NCI-H1436 treated with DMSO at 0.1 percent for 48 hours (cell line): ENCODE results near the gene RASA3.
"Not testable (repeated sequence)": the region's sequence is repeated elsewhere in the genome, so short reads cannot be mapped to it uniquely, and the experiment has no call there.

Experiments used
- DNase-seq: peaks from one replicate; lab custom pipeline; 2025; lab: John Stamatoyannopoulos, UW

The RASA3 gene

DNA sequence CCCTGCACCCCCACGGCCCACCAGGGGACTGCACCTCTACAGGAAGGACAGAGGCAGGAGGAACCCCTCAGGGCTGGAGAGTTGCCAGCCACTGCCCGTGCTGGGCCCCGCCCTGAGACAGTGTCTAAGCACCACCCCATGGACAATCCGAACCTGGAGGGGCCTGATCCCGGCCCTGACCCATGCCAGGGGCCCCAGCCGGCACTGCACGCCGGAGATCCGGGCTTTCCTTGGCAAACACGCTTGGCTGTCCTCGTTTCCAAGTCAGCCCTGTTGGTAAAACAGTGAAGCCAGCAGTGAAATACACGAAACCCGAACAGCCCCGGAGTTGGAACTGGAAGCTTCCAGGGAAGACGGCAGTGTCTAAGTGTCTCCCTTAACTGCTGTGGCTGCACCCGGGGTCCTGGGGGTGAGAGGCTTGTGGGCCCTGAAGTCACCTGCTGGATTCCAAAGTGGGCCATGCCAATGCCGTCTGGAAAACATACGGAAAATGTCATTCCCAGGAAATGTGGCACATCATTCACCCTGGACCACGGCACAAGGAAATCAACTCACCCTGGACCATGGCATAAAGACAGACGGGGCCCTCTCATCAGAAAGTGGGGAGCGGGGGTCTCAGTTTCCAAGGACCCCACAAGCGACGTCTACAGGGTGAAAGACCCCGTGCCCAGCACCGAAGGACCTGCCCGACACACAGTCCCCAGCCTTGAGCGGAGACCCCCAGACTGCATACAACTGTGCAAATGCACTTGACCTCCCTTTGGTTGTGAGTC, 30.9 kb downstream of the RASA3 start:
- DNase-seq: no peak

DNA sequence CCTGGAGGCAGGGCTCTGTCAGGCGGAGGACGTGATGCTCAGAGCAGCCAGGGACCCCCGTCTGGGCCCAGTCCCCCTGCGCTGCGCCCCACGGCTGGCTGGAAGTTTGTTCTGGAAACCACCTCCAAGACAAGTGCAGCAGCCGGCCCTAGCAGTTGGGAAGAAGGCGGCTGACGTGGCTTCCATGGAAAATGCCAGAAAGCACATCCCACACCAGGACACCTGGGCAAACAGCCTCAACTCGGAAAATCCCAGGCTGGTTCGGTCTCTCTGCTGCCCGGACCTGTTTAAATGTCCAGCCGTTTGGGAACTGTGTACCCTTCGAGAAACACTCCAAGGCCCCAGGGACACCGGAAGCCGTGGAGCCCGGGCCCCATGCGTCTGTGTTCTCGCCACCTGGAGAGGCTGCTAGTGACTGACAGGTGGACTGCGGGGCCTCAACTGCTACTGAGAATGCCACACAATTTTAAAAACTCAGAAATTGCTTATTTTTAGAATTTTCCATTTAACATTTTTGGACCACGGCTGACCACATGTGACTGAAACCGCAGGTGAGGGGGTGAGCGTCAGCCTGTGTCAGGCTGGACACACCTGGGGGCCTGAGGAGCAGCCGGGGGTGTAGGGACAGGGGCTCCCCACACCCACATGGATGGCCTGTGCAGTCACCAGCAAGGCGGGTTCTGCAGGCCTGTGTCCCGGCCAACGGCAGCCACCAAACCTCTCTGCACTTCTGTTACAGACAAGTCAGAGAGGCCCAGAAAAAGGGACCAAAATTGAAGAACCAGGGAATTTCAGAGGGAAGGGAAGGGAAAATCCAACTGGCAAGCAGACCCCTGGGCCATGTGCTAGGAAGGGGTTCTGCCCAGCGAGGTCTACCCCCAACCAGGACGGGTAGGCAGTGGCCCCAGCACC, 31.7 kb downstream of the RASA3 start:
- DNase-seq: no peak

DNA sequence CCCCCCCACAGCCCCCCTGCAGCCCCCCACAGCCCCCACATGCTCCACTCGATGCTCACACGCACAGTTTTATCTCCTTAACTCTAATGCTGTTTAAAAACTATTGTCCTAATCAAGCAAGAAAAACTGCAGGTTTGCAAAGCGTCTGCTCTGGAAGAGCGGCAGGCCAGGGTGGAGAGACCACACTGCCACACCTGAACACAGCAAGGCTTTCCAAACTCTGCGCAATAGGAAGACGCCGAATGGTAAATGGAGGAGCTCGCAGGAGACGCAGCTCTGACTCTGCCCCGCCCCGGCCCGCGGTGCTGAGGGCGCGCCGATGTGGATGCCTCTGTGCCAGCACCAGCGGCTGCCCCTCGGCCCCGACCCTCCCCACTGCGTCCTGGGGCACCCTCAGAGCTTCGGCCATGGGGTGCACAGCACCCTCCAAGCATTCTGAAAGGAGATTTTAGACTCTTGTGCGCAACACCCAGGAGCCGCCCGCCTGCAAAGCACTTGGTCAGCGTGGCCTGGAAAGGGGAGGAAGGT, 32.4 kb downstream of the RASA3 start:
- DNase-seq: no peak

DNA sequence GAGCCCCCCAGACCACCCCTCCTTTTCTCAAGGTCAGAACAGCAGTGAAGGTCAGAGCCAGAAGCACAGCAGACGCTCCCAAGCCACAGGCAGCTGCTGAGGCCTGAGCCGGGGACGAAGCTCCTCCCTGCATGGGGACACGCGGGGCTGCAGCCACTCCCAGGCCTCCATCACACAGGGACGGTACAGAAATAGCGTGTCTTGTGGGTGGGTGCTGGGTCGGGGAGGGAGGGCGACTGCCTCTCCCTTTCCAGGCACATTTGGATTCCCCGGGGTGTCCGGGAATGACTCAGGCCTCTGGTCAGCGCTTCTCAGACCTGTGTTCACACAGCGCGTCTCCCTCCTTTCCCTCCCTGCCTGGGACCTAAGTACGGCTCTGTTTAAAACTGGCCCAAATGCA, 33.2 kb downstream of the RASA3 start:
- DNase-seq: no peak

DNA sequence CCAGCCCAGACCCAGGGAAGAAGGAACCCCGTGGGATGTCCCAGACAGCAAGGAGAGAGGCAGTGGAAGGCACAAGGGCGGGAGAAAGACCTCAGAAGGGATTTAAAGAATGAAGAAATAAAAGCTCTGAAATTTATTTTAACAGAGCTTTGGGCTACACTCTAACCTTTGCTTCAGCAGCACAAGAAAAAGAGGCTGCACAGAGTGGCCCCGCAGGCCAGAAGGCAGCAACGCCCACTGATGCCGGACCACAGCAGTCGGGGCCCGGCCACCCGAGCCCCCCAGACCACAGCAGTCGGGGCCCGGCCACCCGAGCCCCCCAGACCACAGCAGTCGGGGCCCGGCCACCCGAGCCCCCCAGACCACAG, 33.8 kb downstream of the RASA3 start:
- DNase-seq: not testable (repeated sequence)

DNA sequence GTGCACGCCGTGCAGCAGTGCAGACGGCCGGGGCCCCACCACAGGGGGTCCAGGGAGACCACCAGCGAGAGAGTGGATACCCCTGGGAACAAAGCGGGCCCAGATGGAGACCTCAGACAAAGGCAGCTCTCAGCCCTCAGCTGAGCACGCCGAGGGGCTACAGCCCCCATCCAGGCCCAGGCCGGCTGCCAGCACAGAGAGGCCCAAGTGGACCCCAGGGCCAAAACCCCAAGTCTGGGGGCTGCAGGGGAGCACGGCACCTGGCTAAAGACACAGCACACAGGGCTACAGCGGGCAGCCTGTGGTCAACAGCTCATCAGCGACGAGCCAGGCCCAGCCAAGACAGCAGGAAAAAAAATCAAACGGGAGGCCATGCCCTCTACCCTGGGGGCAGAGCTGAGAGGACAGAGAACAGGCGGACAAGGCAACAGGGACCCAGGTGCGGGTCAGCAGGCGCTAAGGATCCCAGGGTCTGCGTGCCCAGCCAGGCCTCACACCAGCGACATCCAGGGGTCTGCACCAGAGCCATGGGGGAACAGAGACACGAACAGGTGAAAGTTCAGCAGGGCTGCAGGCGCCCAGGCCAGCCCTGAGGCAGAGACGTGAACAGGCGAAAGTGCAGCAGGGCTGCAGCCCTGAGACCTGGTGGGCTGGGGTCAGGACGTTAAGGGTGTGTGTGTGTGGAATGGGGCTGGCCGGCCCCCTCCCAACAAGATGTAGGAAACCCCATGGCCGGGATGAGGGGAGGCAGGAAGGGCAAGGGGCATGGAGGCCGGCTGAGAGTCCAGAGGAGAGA, 34.3 kb downstream of the RASA3 start:
- DNase-seq: no peak

DNA sequence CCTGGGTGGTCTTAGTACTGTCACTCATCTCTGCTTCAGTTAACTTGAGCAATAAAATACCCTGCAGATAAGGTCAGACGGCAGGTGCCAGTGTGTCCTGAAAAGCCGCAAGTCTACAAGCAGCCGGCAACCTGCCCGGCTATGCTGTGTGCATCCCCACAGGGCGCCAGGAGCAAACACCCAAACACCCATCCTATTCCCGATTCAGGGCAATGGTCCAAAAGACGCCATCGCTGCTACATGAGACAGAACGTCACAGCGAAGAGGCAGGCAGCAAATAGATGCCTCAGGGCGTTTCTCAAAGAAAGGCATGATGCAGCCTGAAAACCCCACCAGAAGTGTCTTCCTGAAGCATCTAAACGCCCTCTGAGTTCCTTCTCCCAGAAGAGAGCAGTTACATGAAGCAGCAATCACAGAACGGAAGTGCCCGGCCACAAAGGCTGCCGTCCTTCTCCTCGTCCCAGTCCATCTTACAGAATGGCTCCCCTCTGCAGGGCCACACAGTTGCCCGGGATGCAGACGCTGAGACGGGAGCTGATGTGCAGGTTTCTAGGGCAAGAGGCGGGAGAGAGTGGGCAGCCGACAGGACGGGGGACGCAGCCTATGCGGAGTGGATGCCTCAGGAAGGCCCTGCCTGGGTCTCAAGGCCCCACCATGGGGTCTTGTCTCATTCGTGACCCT, 35.1 kb downstream of the RASA3 start:
- no peak for DNase-seq

DNA sequence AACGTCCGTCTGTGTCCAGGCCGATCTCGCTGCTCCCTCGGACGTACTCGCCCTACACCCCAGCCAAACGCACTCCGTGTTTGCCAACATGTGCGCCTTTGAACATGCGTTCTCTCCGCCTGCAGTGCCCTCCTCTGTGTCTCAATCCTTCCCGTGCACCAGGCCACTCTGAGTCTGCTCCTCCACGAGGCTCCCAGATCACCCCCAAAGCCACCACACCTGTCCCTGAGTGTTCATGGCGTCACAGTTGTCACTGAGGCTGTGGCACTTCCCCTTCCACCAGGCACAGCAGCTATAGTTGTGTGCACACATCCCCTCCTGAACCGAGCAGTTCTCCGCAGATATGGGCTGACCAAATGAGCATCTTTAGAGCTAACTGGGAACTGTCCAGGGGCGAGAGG, 35.6 kb downstream of the RASA3 start:
- DNase-seq: no peak

DNA sequence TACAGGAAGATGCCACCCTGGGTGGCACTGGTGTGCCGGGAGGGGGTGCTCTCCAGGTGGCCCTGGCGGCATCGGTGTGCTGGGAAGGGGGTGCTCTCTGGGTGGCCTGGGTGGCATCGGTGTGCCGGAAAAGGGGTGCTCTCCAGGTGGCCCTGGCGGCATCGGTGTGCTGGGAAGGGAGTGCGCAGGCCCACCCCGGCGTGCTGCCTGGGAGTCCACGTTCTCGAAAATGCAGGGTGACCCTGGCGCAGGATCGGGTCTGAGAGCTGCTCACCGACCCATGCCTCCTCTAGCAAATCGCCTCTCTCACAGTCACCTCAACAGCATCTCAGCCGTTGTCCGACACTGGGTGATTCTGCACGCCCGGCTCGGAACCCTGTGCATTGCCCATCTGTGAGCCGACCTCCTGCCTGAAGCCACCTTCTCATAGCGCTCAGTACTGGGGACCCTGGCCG, 36.4 kb downstream of the RASA3 start:
- no peak for DNase-seq

DNA sequence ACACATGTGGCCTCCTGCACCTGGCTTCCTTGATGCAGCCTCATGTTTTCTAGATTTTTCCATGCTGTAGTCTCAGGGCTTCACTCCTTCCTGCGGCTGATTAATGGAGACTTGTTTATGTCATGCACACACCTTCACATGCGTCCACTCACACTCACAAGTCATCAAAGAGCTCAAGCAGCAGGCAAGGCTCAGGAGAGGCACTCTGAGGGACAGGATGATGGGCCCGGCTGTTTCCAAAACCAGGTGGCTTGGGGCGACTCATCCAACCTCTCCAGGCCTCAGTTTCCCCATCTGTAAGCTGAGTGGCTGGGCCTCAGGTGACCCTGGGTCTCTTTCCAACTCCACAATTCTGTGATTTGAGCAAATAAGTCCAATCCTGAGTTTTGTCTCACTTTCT, 36.9 kb downstream of the RASA3 start:
- DNase-seq: no peak

DNA sequence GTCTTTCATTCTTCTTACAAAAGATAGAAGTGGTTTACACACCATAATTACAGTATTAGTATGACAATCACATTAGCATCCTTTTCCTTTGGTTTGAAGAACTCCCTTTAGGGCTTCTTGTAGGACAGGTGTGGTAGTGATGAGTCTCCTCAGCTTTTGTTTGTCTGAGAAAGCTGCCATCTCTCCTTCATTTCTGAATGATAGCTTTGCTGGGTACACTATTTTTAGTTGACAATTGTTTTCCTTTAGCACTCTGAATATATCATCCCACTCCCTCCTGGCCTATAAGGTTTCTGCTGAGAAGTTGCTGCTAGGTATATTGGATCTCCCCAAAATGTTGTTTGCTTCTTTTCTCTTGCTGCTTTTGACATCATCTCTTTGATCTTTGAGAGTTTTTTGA, 39.3 kb downstream of the RASA3 start:
- DNase-seq: no peak

DNA sequence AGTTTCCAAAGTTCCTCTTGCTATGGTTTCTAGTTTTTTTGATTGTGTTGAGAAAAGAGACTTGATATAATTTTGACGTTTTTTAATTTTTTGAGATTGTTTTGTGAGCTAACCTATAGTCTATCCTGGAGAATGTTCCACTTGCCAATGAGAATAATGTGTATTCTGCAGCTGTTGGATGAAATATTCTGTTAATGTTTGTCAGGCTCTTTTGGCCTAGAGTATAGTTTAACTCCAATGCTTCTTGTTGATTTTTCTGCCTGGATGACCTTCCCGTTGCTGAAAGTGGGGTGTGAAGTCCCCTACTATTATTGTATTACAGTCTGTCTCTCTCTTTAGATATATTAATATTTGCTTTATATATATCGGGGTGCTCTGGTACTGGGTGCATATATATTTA, 40.0 kb downstream of the RASA3 start:
- DNase-seq: no peak

DNA sequence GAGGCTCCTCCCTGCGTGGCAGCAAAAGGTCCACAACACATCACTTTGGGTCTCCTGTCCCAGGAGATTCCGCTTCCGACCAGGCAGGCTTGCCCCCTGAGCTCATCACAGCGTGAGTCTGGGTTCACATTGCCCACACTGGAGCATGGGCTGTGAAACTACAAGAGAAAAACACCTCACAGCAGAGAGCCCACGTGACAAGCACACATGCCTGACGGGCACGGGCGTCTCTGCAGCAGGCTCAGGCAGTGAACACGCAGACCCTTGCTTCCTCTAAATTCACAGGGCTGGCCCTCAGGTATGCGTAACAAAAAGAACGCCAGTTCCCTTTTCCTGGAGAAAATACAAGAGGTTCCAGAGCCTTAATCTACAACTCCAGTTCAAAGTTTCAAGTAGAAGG, 41.9 kb downstream of the RASA3 start:
- DNase-seq: no peak

DNA sequence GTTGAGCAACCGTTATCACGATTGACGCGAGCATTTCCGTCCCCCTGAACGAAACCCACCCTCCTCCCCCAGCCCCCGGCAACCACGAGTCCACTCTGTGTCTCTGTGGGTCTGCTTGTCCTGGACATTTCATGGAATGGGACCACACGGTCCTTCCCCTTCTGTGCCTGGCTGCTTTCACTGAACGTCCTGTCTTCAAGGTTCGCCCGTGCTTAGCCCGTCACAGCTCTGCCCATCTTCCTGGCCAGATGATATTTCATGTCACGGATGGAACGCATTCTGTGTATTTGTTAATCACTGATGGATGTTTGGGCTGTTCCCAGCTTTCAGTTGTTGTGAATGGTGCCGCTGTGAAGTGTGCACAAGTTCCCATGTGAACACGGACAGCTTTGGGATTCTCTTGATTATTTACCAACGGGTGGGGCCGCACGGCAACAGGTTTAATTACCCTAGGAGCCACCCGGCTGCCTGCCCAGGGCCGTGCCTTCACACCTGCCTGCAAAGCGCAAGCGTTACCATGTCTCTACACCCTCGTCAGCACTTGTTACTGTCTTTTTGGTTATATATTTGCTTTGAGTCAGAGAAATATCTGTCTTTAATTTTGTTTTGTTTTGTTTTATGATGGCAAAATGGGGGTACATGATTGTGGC, 42.5 kb downstream of the RASA3 start:
- DNase-seq: no peak

DNA sequence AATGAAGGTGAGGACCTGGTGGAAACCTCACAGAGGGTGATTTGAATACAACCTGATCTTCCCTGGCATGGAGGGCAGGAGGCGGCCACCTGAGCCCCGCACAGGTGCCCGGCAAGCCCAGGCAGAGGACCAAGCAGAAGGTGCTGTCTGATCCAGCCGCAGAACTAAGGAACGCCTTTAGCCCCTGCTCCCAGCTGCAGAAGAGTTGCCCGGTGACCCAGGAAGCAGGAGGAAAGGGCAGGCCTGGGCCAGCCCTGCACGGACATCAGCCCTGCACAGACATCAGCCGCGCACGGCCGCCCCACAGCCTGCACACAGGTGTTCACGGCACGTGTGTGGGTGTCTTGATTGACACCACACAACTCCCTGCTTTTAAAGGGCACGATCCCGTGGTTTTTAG, 43.1 kb downstream of the RASA3 start:
- DNase-seq: no peak

DNA sequence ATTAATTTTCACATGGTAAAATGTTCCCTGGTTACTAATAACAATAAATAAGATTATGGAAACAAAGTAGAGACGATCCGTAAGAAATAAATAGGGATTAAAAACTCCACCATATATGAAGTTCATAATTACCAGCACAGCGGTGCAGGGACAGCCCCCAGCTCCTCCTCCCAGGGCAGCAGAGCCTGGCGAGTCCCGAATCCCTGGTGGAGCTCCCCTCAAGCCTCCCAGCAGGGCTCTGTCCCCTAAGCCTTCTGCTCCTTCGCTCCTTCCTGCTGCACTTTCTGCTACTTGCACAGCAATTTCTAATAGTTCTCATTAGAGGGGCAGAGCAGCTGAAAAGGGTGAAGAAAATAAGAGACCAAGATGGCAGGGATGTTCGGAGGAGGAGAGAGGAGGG, 43.6 kb downstream of the RASA3 start:
- no peak for DNase-seq

DNA sequence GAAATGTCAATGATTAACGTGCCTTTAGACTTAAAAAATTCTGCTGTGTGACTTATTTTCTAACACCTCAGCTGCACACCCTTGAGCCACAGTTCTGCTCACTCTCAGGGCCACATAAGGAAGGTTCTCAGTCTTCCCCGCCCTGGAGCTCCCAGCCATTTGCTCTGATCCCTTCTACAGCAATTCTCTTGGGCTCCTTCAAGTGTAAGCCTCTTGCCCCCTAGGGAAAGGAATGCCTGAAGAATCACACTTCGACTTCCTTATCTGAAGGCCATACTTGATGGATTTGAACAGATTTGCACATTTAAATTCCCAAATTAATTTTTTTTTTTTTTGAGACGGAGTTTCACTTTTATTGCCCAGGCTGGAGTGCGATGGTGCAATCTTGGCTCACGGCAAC, 44.2 kb downstream of the RASA3 start:
- no peak for DNase-seq

DNA sequence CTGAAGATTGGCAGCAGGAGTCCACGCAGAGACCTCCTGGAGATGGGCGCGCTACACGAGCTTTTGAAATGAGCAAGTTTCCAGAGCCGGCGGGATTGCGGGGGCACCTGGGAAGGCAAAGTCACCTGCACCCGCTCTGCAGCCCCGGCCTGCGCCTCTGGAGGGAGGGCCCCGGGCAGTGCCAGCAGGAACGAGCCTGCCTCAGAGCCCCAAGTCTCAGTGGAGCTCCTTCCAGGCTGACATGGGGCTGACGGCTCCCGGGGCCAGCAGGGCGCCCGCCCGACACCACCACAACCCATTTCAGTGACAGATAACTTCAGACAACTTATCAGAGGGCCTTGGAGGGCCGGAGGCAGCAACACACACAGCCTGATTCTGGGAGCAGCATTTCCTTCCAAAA, 45.0 kb downstream of the RASA3 start:
- DNase-seq: no peak

DNA sequence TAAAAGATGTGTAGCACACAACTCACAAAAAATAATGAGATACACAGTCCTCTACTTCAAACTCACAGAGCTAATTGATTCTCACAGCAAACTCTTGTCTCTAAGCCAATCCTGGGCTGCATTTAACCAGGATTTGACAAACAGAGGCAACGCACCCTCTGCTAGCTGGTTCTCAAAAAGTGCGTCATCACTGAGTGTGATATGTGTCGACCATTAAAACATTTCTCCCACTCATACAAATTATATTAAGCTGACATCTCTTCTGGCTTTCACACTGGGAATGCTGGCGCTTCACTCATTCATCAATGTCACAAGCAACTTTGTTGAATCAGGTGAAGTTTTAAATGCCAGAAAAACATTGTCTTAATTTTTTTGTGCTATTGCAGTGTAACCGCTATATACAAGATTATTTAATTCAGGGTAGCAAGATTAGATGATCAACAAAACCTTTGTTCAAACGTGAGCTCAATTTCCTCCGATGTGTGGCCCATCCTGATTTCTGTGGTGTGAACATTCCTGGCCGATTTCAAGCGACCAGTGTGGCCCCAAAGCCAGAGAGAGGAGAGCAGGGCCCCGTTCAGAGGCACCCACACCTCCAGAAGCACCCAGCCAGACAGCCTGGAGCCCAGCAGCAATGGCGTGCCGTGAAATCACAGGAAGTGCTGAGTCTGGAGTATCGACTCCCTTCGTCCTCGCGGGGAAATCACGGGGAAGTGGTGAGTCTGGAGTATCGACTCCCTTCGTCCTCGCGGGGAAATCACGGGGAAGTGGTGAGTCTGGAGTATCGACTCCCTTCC, 49.4 kb downstream of the RASA3 start:
- no peak for DNase-seq
